K562 (cell line): ENCODE measurements around the gene RTF1. TPM values are rescaled to one million over a fixed set of nuclear protein-coding genes. Genes with fewer than 3 reads are reported as not detected.
A peak's percentile ranks its signal among the peaks of the same experiment; 100 is the strongest.

ENCODE experiments used
- ATAC-seq: fragments of 200-7000 bp; cut with Tn5 transposase; 3 replicates; pipeline ENCODE4 v1.9.1; 2020; ENCODE audit warnings: moderate library complexity
- BruUV-seq: library from RNA; stranded (reverse); fragments of 400-500 nt; replicated peaks from 2 replicates; lab custom pipeline; 2021; lab: Mats Ljungman, UMichigan
- CTCF ChIA-PET: fragments of 300-600 bp; formaldehyde crosslinking; extraction: SDS; loops from one replicate; lab custom pipeline; 2021; ENCODE audit warnings: low intra/inter-chr PET ratio; lab: Yijun Ruan, JAX
- POLR2A ChIA-PET: fragments of 300-600, 350-650 bp; sonication (Branson Sonifier 250); formaldehyde crosslinking; extraction: SDS; loops from one replicate; lab custom pipeline; 2021; ENCODE audit warnings: antibody characterized with exemption, inconsistent platforms; lab: Yijun Ruan, JAX
- DNase-seq, 4 experiments: peaks; one replicate each; pipeline versions ENCODE4 v3.0.0 to v3.0.0-alpha.2; 2011 to 2018; ENCODE audit warnings: low spot score in 3 of 4, mixed read lengths in 3 of 4; ENCODE audit errors: extremely low read depth in 1 of 4
- FAIRE-seq: peaks from 2 replicates; lab custom pipeline; 2011; peaks lifted over from hg19 to GRCh38; lab: Jason Lieb, UNC
- H2AFZ ChIP-seq: 2 replicates; pipeline ENCODE4 v1.6.0; 2011; ENCODE audit warnings: low read depth, low read length, control low read depth, inconsistent platforms
- H3K27ac ChIP-seq: fragments of 200-600 bp; 3 replicates; pipeline ENCODE4 v1.8.0; 2011; ENCODE audit warnings: low read depth, mild to moderate bottlenecking, control low read depth, inconsistent platforms, low read length, moderate library complexity, mixed read lengths; ENCODE audit errors: extremely low read depth
- H3K27me3 ChIP-seq, 2 experiments: fragments of 300-600 bp in 1 of 2; 2 replicates in 1 of 2; 3 replicates in 1 of 2; pipeline versions ENCODE4 v1.6.0 to v1.8.0; 2011; ENCODE audit warnings: inconsistent platforms in 2 of 2, low read length in 2 of 2, mild to moderate bottlenecking in 1 of 2, mixed read lengths in 1 of 2, moderate library complexity in 1 of 2; ENCODE audit not compliant: control insufficient read depth in 2 of 2, insufficient read depth in 2 of 2
- H3K36me3 ChIP-seq: fragments of 300-600 bp; 3 replicates; pipeline ENCODE4 v1.8.0; 2011; ENCODE audit warnings: mild to moderate bottlenecking, low read length, inconsistent platforms; ENCODE audit not compliant: control insufficient read depth, insufficient read depth
- H3K4me1 ChIP-seq, 2 experiments: fragments of 200-600 bp in 1 of 2; replicated peaks in 1 of 2; 2 replicates in 1 of 2; 3 replicates in 1 of 2; pipeline versions ENCODE4 v1.5.1 to v1.8.0; 2011; ENCODE audit warnings: inconsistent platforms in 2 of 2, low read length in 2 of 2, mild to moderate bottlenecking in 1 of 2, mixed read lengths in 1 of 2, moderate library complexity in 1 of 2; ENCODE audit not compliant: control insufficient read depth in 2 of 2, insufficient read depth in 2 of 2
- H3K4me2 ChIP-seq: 2 replicates; pipeline ENCODE4 v1.6.1; 2011; ENCODE audit warnings: low read length, control low read depth, inconsistent platforms, mixed read lengths; ENCODE audit not compliant: insufficient read depth
- H3K4me3 ChIP-seq: fragments of 200-600 bp; sonication (generic), shearing (Covaris generic); 2 replicates; pipeline ENCODE4 v1.5.1; 2016; ENCODE audit warnings: control low read depth, inconsistent platforms
- H3K79me2 ChIP-seq: fragments of 200-600 bp; 3 replicates; pipeline ENCODE4 v1.8.0; 2011; ENCODE audit warnings: low read length, inconsistent platforms; ENCODE audit not compliant: control insufficient read depth, insufficient read depth
- H3K9ac ChIP-seq, 2 experiments: 2 replicates each; pipeline versions ENCODE4 v1.6.0 to v1.6.1; 2011; ENCODE audit warnings: low read depth in 2 of 2, low read length in 2 of 2, control low read depth in 1 of 2, inconsistent platforms in 1 of 2, mild to moderate bottlenecking in 1 of 2, mixed read lengths in 1 of 2; ENCODE audit not compliant: insufficient read depth in 1 of 2
- H3K9me1 ChIP-seq: one replicate; pipeline ENCODE4 v1.6.0; 2011; ENCODE audit warnings: inconsistent platforms, mild to moderate bottlenecking, low read length, moderate library complexity; ENCODE audit not compliant: control insufficient read depth, insufficient read depth
- H3K9me3 ChIP-seq: replicated peaks from 2 replicates; pipeline ENCODE4 v1.5.1; 2011; ENCODE audit warnings: low read depth, low read length, inconsistent platforms; ENCODE audit not compliant: control insufficient read depth, insufficient read depth
- H4K20me1 ChIP-seq: replicated peaks from 2 replicates; pipeline ENCODE4 v1.6.1; 2011; ENCODE audit warnings: low read length, inconsistent platforms, mixed read lengths; ENCODE audit not compliant: control insufficient read depth, insufficient read depth
- DACH1 ChIP-seq: fragments of 450-650 bp; IDR thresholded peaks from 2 replicates; pipeline ENCODE4 v1.6.1; 2018; ENCODE audit not compliant: partially characterized antibody
- FIP1L1 ChIP-seq: fragments of 200-400 bp; formaldehyde crosslinking; IDR thresholded peaks from 2 replicates; pipeline ENCODE4 v1.6.1; 2018; ENCODE audit warnings: mild to moderate bottlenecking, low read depth, low read length; ENCODE audit not compliant: poor library complexity, severe bottlenecking
- FUS ChIP-seq: fragments of 200-400 bp; formaldehyde crosslinking; optimal IDR thresholded peaks from 2 replicates; pipeline ENCODE3; 2017; ENCODE audit warnings: low read depth, low read length
- ILK ChIP-seq: fragments of 450-650 bp; IDR thresholded peaks from 2 replicates; pipeline ENCODE4 v1.6.1; 2016; ENCODE audit warnings: missing genetic modification characterization, low read depth, mild to moderate bottlenecking, missing compliant biosample characterization, moderate library complexity, borderline replicate concordance
- MTF1 ChIP-seq: fragments of 250-450 bp; sonication (Bioruptor Pico); IDR thresholded peaks from 2 replicates; pipeline ENCODE4 v1.9.0; 2021; ENCODE audit warnings: moderate library complexity, mild to moderate bottlenecking, inconsistent platforms, borderline replicate concordance
- NCOA1 ChIP-seq: fragments of 450-650 bp; IDR thresholded peaks from 2 replicates; pipeline ENCODE4 v1.6.1; 2016; ENCODE audit warnings: low read depth
- NCOA6 ChIP-seq: fragments of 450-650 bp; IDR thresholded peaks from 2 replicates; pipeline ENCODE4 v1.6.1; 2017; ENCODE audit warnings: mild to moderate bottlenecking
- RBM22 ChIP-seq: fragments of 200-400 bp; formaldehyde crosslinking; IDR thresholded peaks from 2 replicates; pipeline ENCODE4 v1.6.1; 2018; ENCODE audit warnings: low read length, low read depth; ENCODE audit not compliant: poor library complexity, severe bottlenecking
- SAFB ChIP-seq: fragments of 200-400 bp; formaldehyde crosslinking; IDR thresholded peaks from 2 replicates; pipeline ENCODE4 v1.6.1; 2017; ENCODE audit warnings: low read depth, low read length, borderline replicate concordance
- STAG1 ChIP-seq: sonication (generic); formaldehyde crosslinking; IDR thresholded peaks from 2 replicates; pipeline ENCODE4 v1.5.0; 2020; ENCODE audit warnings: missing genetic modification reagents, borderline replicate concordance
- TAF9B ChIP-seq: fragments of 450-650 bp; IDR thresholded peaks from 2 replicates; pipeline ENCODE4 v1.6.1; 2018; ENCODE audit warnings: mild to moderate bottlenecking; ENCODE audit not compliant: partially characterized antibody
- ZBTB7A ChIP-seq: IDR thresholded peaks from 2 replicates; pipeline ENCODE4 v1.6.1; 2011; ENCODE audit warnings: low read depth, mild to moderate bottlenecking, low read length, moderate library complexity, borderline replicate concordance; ENCODE audit not compliant: control insufficient read depth
- WGBS: fragments of 100-300 bp; shearing (Covaris generic); methylation state at CpG from one replicate; pipeline ENCODE4 v1.1.6; 2016; ENCODE audit warnings: low coverage, mixed read lengths; ENCODE audit not compliant: insufficient coverage; ENCODE audit errors: missing lambda C conversion rate; 5-methylcytosine and 5-hydroxymethylcytosine counted together
- in situ Hi-C: fragments of 300-500 bp; cut with MboI; formaldehyde crosslinking; loops from 4 replicates; pipeline ENCODE4 v1.15.0; 2018; ENCODE audit warnings: inconsistent platforms, mixed read lengths
- intact Hi-C: fragments of 100-400 bp; cut with micrococcal nuclease; formaldehyde crosslinking; loops from 2 replicates; pipeline ENCODE4 v1.14.2; 2022
- polyA plus RNA-seq, 8 experiments: library from polyadenylated mRNA; depleted of rRNA in 4 of 8; stranded (reverse) in 5 of 8; unstranded in 3 of 8; fragments of >200 nt; fragmentation: Nextera tagmentation in 2 of 8; fragmentation: Illumina TruSeq in 1 of 8; extraction: Ambion mirVana in 2 of 8; extraction: Trizol in 1 of 8; gene quantifications; 2 replicates each; pipeline versions ENCODE4 v1.2.1 to v1.2.3, GENCODE V29; 2011 to 2014; ENCODE audit warnings: inconsistent platforms in 1 of 8, missing spikeins in 1 of 8
- total RNA-seq, 7 experiments: library from RNA; depleted of rRNA in 6 of 7; stranded (reverse); fragments of >200 nt in 6 of 7; fragmentation: Illumina TruSeq in 2 of 7; extraction: Trizol in 2 of 7; gene quantifications; 2 replicates each; pipeline versions ENCODE4 v1.2.1 to v1.2.3, GENCODE V29; 2011 to 2021; ENCODE audit warnings: low replicate concordance in 1 of 7
- TF ChIP-seq, protein P1 (sequence below): sonication (generic); formaldehyde crosslinking; IDR thresholded peaks from 2 replicates; pipeline ENCODE4 v1.8.0; 2022; ENCODE audit warnings: mild to moderate bottlenecking, missing genetic modification reagents
- TF ChIP-seq, protein P2 (sequence below): fragments of 250-450 bp; sonication (Bioruptor Pico); IDR thresholded peaks from 2 replicates; pipeline ENCODE4 v1.4.0; 2020; ENCODE audit warnings: borderline replicate concordance
- TF ChIP-seq, protein P3 (sequence below): sonication (generic); formaldehyde crosslinking; IDR thresholded peaks from 2 replicates; pipeline ENCODE4 v1.8.1; 2023; ENCODE audit warnings: mild to moderate bottlenecking, missing genetic modification reagents

The RTF1 gene
- total and polyA plus RNA-seq, 9 of the 15 experiments (the other 6 are each of a cell fraction or from before 2014, with no cell fraction given) = 7.6 to 69.5 (median 31.5) TPM

DNA sequence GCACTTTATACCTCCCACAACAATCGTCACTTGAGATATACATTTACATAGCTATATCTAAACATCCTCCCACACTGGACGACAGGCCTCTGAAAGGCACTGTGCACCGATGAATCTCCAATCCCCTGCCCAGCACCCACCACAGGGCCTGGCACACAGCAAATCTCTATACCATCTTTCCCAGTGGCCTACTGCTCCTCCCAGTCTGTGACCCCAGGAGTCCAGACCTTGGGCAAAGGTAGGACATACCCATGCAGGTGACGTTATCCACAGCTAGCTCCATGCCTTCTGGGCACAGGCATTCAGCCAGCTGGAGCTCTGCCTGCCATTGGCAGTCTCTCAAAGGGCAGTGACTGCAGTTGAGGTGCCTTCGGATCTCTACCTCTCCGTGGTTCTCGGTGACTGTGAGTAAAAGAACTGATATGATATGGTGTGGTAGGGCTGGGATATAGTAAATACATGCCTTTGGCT, 91.0 kb downstream of the RTF1 start:
- 62% methylated on average over 7 of the region's 7 CpGs for WGBS
- Histone ChIP-seq H3K4me2 (no peak overlapping the region), H3K9me1 (peaks cover 3% of the 10 kb centered on the region), H4K20me1 (no peaks in the 10 kb centered on the region), H3K4me3 (no peak overlapping the region), H3K27ac (no peak overlapping the region), H3K79me2 (no peaks in the 10 kb centered on the region), H3K36me3 (peaks cover 14% of the 10 kb centered on the region; the same call in 1 of the 3 replicates), H3K27me3 (no peaks in the 10 kb centered on the region), H2AFZ (no peak overlapping the region), H3K9ac (peak overlapping the region in 1 of 2 experiments; percentile 2; a peak in 1 of 4 replicates), H3K4me1 (peaks cover 0 to 17% of the 10 kb centered on the region in 2 experiments; a peak in 4 of 5 replicates), H3K9me3 (no peaks in the 10 kb centered on the region)
- DNase-seq = no peak
- in situ Hi-C loops = no loop called here
- ChIA-PET CTCF (no interaction called here), POLR2A (interaction anchor here (0.5 to 1.8 kb wide), 6 partner anchors 10 to 154 kb away, joined by 3 to 8 read pairs (median 3); no protein-coding TSS in a partner anchor)
- TF ChIP-seq ILK (tag) = no peak
- TF ChIP-seq, protein P1, sequence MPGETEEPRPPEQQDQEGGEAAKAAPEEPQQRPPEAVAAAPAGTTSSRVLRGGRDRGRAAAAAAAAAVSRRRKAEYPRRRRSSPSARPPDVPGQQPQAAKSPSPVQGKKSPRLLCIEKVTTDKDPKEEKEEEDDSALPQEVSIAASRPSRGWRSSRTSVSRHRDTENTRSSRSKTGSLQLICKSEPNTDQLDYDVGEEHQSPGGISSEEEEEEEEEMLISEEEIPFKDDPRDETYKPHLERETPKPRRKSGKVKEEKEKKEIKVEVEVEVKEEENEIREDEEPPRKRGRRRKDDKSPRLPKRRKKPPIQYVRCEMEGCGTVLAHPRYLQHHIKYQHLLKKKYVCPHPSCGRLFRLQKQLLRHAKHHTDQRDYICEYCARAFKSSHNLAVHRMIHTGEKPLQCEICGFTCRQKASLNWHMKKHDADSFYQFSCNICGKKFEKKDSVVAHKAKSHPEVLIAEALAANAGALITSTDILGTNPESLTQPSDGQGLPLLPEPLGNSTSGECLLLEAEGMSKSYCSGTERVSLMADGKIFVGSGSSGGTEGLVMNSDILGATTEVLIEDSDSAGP (CRISPR knock-in tag) = no peak
- no peak for TF ChIP-seq MTF1 (CRISPR knock-in tag)
- no peak for TF ChIP-seq SAFB
- TF ChIP-seq TAF9B = no peak
- no peak for TF ChIP-seq STAG1 (CRISPR knock-in tag)
- no peak for TF ChIP-seq FIP1L1
- TF ChIP-seq NCOA1 = no peak
- TF ChIP-seq NCOA6 = no peak
- TF ChIP-seq, protein P2, sequence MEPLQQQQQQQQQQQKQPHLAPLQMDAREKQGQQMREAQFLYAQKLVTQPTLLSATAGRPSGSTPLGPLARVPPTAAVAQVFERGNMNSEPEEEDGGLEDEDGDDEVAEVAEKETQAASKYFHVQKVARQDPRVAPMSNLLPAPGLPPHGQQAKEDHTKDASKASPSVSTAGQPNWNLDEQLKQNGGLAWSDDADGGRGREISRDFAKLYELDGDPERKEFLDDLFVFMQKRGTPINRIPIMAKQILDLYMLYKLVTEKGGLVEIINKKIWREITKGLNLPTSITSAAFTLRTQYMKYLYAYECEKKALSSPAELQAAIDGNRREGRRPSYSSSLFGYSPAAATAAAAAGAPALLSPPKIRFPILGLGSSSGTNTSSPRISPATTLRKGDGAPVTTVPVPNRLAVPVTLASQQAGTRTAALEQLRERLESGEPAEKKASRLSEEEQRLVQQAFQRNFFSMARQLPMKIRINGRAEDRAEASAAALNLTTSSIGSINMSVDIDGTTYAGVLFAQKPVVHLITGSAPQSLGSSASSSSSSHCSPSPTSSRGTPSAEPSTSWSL (CRISPR knock-in tag) = no peak
- TF ChIP-seq, protein P3, sequence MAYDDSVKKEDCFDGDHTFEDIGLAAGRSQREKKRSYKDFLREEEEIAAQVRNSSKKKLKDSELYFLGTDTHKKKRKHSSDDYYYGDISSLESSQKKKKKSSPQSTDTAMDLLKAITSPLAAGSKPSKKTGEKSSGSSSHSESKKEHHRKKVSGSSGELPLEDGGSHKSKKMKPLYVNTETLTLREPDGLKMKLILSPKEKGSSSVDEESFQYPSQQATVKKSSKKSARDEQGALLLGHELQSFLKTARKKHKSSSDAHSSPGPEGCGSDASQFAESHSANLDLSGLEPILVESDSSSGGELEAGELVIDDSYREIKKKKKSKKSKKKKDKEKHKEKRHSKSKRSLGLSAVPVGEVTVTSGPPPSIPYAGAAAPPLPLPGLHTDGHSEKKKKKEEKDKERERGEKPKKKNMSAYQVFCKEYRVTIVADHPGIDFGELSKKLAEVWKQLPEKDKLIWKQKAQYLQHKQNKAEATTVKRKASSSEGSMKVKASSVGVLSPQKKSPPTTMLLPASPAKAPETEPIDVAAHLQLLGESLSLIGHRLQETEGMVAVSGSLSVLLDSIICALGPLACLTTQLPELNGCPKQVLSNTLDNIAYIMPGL = no peak
- no peak for TF ChIP-seq RBM22
- no peak for TF ChIP-seq DACH1
- TF ChIP-seq FUS = no peak
- no peak for TF ChIP-seq ZBTB7A
- intact Hi-C loops = no loop called here
- BruUV-seq = no TSS peak
- FAIRE-seq = no peak
- no peak for ATAC-seq
